AG10803 (cell line): Measurements from ENCODE around the gene EVA1C.
"Not testable (repeated sequence)": the region's sequence is repeated elsewhere in the genome, so short reads cannot be mapped to it uniquely, and the experiment has no call there.

Experiments
- DNase-seq: peaks from one replicate; pipeline ENCODE4 v3.0.0; 2010; ENCODE audit warnings: low read depth
- H3K4me3 ChIP-seq: 2 replicates; pipeline ENCODE4 v1.5.1; 2011; ENCODE audit warnings: mild to moderate bottlenecking, low read length, control low read depth
- TF ChIP-seq, protein P1 (sequence below): conservative IDR thresholded peaks from 2 replicates; pipeline ENCODE4 v1.5.1; 2011; ENCODE audit warnings: mild to moderate bottlenecking, low read length, control low read depth, inconsistent platforms

Gene EVA1C

DNA sequence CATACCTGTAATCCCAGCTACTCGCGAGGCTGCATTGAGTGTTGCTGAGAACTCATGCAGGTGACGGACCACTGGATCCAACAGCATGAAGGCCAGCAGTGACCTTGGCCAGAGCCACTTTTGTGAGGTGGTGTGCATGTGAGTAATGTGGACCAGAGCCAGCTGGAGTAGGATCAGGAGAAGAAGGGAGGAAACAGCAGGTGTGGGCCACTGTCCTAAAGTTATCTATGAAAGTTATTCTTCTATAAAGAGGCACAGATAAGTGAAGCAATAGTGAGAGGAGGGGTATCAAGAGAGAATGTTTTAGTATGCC is 125.0 kb downstream of the EVA1C start:
- DNase-seq = no peak
- no peak overlapping the region for H3K4me3 ChIP-seq
- TF ChIP-seq, protein P1, sequence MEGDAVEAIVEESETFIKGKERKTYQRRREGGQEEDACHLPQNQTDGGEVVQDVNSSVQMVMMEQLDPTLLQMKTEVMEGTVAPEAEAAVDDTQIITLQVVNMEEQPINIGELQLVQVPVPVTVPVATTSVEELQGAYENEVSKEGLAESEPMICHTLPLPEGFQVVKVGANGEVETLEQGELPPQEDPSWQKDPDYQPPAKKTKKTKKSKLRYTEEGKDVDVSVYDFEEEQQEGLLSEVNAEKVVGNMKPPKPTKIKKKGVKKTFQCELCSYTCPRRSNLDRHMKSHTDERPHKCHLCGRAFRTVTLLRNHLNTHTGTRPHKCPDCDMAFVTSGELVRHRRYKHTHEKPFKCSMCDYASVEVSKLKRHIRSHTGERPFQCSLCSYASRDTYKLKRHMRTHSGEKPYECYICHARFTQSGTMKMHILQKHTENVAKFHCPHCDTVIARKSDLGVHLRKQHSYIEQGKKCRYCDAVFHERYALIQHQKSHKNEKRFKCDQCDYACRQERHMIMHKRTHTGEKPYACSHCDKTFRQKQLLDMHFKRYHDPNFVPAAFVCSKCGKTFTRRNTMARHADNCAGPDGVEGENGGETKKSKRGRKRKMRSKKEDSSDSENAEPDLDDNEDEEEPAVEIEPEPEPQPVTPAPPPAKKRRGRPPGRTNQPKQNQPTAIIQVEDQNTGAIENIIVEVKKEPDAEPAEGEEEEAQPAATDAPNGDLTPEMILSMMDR = no peak

DNA sequence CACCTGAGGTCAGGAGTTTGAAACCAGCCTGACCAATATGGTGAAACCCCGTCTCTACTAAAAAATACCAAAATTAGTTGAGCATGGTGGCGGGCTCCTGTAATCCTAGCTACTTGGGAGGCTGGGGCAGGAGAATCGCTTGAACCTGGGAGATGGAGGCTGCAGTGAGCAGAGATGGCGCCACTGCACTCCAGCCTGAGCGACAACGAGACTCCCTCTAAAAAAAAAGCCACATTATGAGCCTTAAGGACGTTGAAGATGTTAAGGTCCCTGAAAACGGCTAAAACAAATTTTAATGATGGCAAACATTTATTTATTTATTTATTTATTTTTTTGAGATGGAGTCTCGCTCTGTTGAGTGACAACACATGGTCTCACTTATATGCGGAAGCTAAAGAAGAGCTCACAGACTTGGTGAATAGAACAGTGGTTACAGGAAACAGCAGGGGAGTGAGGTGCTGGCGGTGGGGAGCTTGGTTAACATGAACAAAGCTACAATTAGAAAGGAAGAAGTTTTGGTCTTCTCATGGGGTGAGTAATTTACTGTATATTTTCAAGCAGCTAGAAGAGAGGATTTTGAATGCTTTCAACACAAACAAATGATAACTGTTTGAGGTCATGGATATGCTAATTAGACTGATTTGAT is 125.8 kb downstream of the EVA1C start:
- H3K4me3 ChIP-seq = no peak overlapping the region
- TF ChIP-seq, protein P1 = no peak
- no peak for DNase-seq

DNA sequence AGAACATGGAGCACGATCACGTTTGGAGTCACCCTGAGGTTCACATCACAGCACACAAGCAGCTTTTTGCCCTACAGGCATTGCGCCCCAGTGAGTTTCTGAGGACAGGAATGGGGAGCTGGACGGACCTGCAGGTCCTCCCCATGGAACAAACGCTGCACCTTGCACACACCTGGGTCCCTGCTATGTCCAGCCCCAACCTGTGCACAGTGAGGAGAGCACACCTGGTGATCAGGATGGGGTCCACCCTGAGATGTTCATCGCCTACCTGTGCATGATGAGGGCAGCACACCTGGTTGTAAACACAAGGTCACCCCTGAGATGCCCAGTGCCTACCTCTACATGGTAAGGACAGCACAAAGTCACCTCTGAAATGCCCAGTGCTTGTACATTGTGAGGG is 126.9 kb downstream of the EVA1C start:
- TF ChIP-seq, protein P1 = no peak
- no peak for DNase-seq
- no peak overlapping the region for H3K4me3 ChIP-seq

DNA sequence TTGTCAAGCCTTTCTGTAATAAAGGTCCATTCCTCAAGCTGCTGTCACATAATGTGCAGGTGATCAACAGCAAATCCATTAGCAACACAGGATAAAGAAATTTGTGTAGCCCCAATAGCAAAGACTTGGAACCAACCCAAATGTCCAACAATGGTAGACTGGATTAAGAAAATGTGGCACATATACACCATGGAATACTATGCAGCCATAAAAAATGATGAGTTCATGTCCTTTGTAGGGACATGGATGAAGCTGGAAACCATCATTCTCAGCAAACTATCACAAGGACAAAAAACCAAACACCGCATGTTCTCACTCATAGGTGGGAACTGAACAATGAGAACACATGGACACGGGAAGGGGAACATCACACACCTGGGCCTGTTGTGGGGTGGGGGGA is 130.6 kb downstream of the EVA1C start:
- not testable (repeated sequence) for DNase-seq

DNA sequence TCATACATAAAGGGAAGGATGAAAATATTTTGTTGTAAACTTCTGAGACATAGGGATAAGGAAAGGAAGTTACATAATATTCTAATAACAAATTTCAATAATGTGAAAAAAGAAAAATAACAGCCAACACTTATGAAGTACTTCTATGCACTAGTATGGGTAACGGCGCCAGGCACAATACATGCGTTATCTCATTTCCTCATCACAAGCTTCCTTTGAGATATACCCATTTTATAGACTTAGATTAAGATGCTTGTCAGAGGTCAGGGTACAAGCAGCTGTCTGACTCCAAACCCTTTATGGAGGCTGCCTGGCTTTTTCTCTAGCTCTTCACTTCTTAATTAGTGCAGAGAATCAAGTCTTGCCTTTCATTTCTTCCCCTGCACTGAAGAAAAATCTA is 131.5 kb downstream of the EVA1C start:
- TF ChIP-seq, protein P1 = no peak
- no peak overlapping the region for H3K4me3 ChIP-seq
- DNase-seq = no peak

More for the DNA sequence above, 130.6 kb downstream of the EVA1C start:
- H3K4me3 ChIP-seq = not testable (repeated sequence)

DNA sequence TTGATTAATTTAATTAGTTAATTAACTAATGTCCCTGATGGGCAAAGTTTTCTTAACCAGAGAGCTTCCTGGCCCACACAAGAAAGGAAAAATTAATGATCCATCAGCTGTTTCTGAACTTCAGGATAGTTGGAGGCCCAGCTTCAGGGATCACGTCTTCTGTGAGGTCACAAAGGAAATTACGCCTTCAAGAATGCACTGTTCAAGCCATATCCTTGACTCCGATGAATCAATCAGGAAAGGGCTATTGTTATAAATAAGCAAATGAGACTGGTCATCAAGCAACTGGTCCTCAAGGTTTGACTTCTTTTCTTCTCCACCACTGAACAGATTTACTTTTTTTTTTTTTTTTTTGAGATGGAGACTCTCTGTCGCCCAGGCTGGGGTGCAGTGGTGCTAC is 132.2 kb downstream of the EVA1C start:
- no peak overlapping the region for H3K4me3 ChIP-seq
- no peak for DNase-seq
- TF ChIP-seq, protein P1 = no peak

DNA sequence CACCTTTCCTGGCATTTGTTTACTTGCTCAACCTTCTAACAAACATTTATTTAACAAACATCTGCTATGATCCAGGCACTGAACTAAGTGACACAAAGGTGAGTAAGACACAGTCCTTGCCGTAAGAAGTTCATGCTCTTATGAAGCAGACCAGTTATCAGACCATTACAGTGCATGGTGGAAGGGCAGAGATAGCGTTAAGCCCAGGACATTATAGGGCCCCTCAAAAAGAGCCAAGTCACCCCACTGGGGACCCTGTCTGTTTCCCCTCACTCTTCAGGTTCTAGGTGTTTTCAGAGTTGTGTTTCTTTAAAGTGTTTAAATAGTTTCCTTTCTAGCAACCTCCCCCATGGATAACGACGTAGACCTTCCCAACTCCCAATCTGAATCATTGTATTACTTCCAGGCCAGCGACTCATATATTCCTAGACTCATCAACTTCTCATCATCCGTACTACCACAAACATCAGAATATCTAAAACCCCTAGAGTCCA is 133.5 kb downstream of the EVA1C start:
- H3K4me3 ChIP-seq = no peak overlapping the region
- peak; percentile 3 for DNase-seq
- TF ChIP-seq, protein P1 = no peak

DNA sequence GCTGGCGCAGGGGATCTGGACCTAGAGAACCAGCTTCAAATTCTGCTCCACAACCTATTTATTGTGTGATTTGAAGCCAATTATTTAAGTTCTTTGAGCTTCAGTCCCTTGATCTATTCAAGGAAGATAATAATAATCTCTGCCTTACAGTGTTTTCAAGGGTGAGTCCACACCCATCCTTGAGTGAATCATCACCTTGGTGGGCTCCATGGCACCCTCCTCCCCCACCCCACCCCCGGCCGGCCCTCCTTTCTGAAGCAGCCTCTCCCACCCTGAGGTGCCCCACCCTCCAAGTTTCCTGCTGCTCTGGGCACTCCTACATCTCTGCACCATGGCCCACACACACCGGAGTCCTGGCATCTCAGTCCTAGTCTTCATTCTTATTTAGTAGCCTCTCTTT is 134.5 kb downstream of the EVA1C start:
- DNase-seq = no peak
- TF ChIP-seq, protein P1 = no peak
- no peak overlapping the region for H3K4me3 ChIP-seq
